Sigmoid colon (tissue), 4 donors: ENCODE measurements around the gene SWAP70.

ENCODE experiments used
- CTCF ChIP-seq, 4 experiments: fragments of 450-650 bp in 3 of 4; fragments of 200-600 bp in 1 of 4; IDR thresholded peaks; one replicate each; pipeline ENCODE4 v1.5.1; 2016 to 2019; ENCODE audit warnings: antibody characterized with exemption in 4 of 4, mild to moderate bottlenecking in 3 of 4, moderate library complexity in 2 of 4
- EP300 ChIP-seq, 4 donors: sonication (generic); formaldehyde crosslinking; IDR thresholded peaks; one replicate each; pipeline ENCODE4 v1.6.1; 2017; ENCODE audit warnings: antibody characterized with exemption in 4 of 4
- POLR2A ChIP-seq, 2 donors: fragments of 450-650 bp; IDR thresholded peaks; one replicate each; pipeline ENCODE4 v1.6.1; 2016; ENCODE audit warnings: antibody characterized with exemption in 2 of 2, mild to moderate bottlenecking in 2 of 2, moderate library complexity in 2 of 2
- POLR2AphosphoS5 ChIP-seq, 4 donors: sonication (generic); formaldehyde crosslinking; IDR thresholded peaks; one replicate each; pipeline ENCODE4 v1.6.1; 2017; ENCODE audit warnings: antibody characterized with exemption in 4 of 4

GRCh38 chr11:9672288-9672916, 8.5 kb downstream of the SWAP70 start:
- TF ChIP-seq CTCF (IDR thresholded peaks at IDR 0.05) (no peak), EP300 (IDR thresholded peaks at IDR 0.05) (no peak), POLR2A (IDR thresholded peaks at IDR 0.05) (no peak), POLR2AphosphoS5 (IDR thresholded peaks at IDR 0.05) (no peak)
